Right lobe of liver (tissue), 6 donors: ENCODE results near the gene RASSF4. TPM values are rescaled to one million over a fixed set of nuclear protein-coding genes. Genes with fewer than 3 reads are reported as not detected.

Experiments used
- ATAC-seq, 4 donors: fragments of 200-7000 bp; cut with Tn5 transposase; one replicate each; pipeline ENCODE4 v1.9.1; 2020; ENCODE audit warnings: mild to moderate bottlenecking in 4 of 4, moderate library complexity in 4 of 4
- DNase-seq, 3 donors: peaks; one replicate each; pipeline ENCODE4 v3.0.0-alpha.2; 2020
- H3K27ac ChIP-seq, 3 donors: fragments of 200-600 bp; one replicate each; pipeline ENCODE4 v1.8.0; 2022
- H3K27me3 ChIP-seq, 2 donors: fragments of 200-600 bp; one replicate each; pipeline ENCODE4 v1.8.0; 2022
- H3K36me3 ChIP-seq, 4 donors: fragments of 200-600 bp; sonication (generic) in 1 of 4; one replicate each; pipeline versions ENCODE4 v1.5.1 to v1.8.0; 2017 to 2022; ENCODE audit warnings: control low read depth in 1 of 4
- H3K4me1 ChIP-seq, 4 donors: fragments of 200-600 bp; sonication (generic) in 1 of 4; one replicate each; pipeline versions ENCODE4 v1.5.1 to v1.8.0; 2017 to 2022; ENCODE audit warnings: control low read depth in 1 of 4
- H3K4me3 ChIP-seq, 3 donors: fragments of 200-600 bp; one replicate each; pipeline ENCODE4 v1.8.0; 2022
- H3K9me3 ChIP-seq, 4 donors: fragments of 200-600 bp; sonication (generic) in 1 of 4; one replicate each; pipeline versions ENCODE4 v1.5.1 to v1.8.0; 2017 to 2022; ENCODE audit warnings: control low read depth in 1 of 4
- POLR2A ChIP-seq: fragments of 450-650 bp; IDR thresholded peaks from one replicate; pipeline ENCODE4 v1.6.1; 2017; ENCODE audit warnings: antibody characterized with exemption, mild to moderate bottlenecking
- WGBS: methylation state at CpG from one replicate; pipeline ENCODE4 v1.1.6; 2018; ENCODE audit warnings: low coverage, low lambda C conversion rate; ENCODE audit not compliant: insufficient coverage; ENCODE audit errors: missing lambda C conversion rate; 5-methylcytosine and 5-hydroxymethylcytosine counted together
- intact Hi-C, 2 donors: fragments of 100-400 bp; cut with DNase I; formaldehyde crosslinking; loops; one replicate each; pipeline versions ENCODE4 v1.11.2 to v1.14.1; 2022
- total RNA-seq, 6 experiments: library from RNA; depleted of rRNA in 2 of 6; stranded (reverse); fragments of >200 nt in 2 of 6; fragmentation: NEBNext Ultra II Directional in 3 of 6; extraction: Animal tissue kit (Norgen Biotek cat#: 25700) in 3 of 6; gene quantifications; one replicate each; pipeline versions ENCODE4 v1.1.0 to v1.2.4, GENCODE V29; 2016 to 2023
- TF ChIP-seq, protein P1 (sequence below), 4 donors: fragments of 200-600 bp in 3 of 4; fragments of 450-650 bp in 1 of 4; IDR thresholded peaks; one replicate each; pipeline versions ENCODE4 v1.5.1 to v1.8.0; 2016 to 2022; ENCODE audit warnings: antibody characterized with exemption in 4 of 4, mild to moderate bottlenecking in 2 of 4
- donor health status: DM: no; HTN: yes; CAD: no.
- donor health status: DM: no; HTN: no; CAD: no.
- donor health status: DM: no; HTN: no; CAD: no.
- donor health status: DM: no; HTN: yes; CAD: no.
- donor health status: DM: no; HTN: yes; CAD: no.

The RASSF4 gene
- total RNA-seq, 6 experiments from 2014 or later = 13.6 to 28.5 (median 19.6) TPM

DNA sequence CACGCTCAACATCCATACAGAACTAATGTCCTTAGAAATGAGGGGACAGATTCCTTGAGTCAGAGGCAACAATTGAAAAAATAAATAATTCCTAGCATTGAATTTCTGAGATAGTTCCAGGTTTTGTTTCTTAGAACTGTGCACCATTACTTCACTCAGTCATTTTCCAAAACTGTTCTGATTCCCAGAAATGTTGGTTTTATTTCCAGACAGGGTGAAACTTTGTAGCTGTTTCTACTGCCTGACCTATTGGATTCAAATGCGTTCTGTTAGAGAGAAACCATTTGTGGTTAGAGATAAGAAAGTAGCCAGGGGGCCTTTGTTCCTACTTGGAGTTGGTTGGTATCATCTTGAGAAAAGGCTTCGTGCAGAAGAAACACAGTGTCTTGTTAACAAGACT is 27.1 kb downstream of the RASSF4 start:
- no peaks in the 10 kb centered on the region for H3K27me3 ChIP-seq
- ATAC-seq = no peak
- peaks cover 0 to 50% (median 20%) of the 10 kb centered on the region in 4 donors for H3K4me1 ChIP-seq
- TF ChIP-seq POLR2A = no peak
- TF ChIP-seq, protein P1, sequence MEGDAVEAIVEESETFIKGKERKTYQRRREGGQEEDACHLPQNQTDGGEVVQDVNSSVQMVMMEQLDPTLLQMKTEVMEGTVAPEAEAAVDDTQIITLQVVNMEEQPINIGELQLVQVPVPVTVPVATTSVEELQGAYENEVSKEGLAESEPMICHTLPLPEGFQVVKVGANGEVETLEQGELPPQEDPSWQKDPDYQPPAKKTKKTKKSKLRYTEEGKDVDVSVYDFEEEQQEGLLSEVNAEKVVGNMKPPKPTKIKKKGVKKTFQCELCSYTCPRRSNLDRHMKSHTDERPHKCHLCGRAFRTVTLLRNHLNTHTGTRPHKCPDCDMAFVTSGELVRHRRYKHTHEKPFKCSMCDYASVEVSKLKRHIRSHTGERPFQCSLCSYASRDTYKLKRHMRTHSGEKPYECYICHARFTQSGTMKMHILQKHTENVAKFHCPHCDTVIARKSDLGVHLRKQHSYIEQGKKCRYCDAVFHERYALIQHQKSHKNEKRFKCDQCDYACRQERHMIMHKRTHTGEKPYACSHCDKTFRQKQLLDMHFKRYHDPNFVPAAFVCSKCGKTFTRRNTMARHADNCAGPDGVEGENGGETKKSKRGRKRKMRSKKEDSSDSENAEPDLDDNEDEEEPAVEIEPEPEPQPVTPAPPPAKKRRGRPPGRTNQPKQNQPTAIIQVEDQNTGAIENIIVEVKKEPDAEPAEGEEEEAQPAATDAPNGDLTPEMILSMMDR (IDR thresholded peaks at IDR 0.05) = no peak
- WGBS = 62% methylated on average over 3 of the region's 3 CpGs
- no peaks in the 10 kb centered on the region for H3K9me3 ChIP-seq
- H3K36me3 ChIP-seq = peaks cover 0 to 6% (median 0%) of the 10 kb centered on the region in 4 donors
- intact Hi-C loops = no loop called here
- no peak overlapping the region for H3K27ac ChIP-seq
- H3K4me3 ChIP-seq = no peak overlapping the region
- no peak for DNase-seq

GRCh38 chr10:44988957-44989585 is 29.5 kb downstream of the RASSF4 start:
- intact Hi-C loops = no loop called here
- ATAC-seq (no peak), DNase-seq (no peak)
- WGBS = 100% methylated on average over 4 of the region's 10 CpGs
- Histone ChIP-seq H3K9me3 (no peaks in the 10 kb centered on the region), H3K36me3 (peaks cover 0 to 6% (median 0%) of the 10 kb centered on the region in 4 donors), H3K4me1 (peaks cover 0 to 53% (median 26%) of the 10 kb centered on the region in 4 donors), H3K27me3 (no peaks in the 10 kb centered on the region), H3K27ac (peak overlapping the region in 1 of 3 donors; percentile 82), H3K4me3 (no peak overlapping the region)
- no peak for TF ChIP-seq POLR2A
- TF ChIP-seq, protein P1 (IDR thresholded peaks at IDR 0.05) = no peak

DNA sequence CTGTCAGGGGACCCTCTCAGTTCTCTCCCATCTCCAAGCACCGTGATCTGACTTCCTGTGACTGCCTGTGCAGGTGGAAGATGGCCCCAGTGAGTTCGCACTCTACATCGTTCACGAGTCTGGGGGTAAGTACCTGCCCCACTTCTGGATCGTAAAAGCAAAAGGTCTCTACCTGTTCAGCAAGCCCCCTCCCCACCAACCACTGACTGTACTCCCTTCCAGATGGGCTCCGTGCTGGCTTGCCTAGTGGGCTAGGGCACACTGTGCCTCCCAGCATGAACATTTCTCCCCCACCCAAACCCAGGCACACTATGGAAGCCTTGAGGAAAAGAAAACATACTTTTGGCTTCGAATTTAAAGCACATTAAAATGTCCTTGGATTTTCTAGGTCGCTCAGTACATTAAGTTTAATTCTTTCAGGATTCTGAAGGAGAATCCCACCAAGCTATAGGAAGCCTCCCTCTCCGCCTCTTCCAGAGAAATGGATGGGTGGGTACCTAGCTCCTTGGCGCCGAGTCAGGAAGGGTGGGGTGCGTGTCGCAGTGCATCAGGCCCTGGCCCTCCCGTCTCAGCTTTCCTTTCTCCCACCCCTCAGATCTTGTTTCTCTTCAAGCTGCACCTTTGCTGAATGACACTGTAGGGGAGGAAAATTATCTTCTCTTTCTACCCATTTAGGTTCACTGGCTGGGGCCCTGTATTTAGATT is 30.1 kb downstream of the RASSF4 start:
- TF ChIP-seq POLR2A = no peak
- TF ChIP-seq, protein P1 (IDR thresholded peaks at IDR 0.05) = no peak
- peak overlapping the region in 2 of 3 donors; percentile 65 to 82 for H3K27ac ChIP-seq
- DNase-seq (no peak), ATAC-seq (no peak)
- WGBS = 73% methylated on average over 10 of the region's 14 CpGs
- no peaks in the 10 kb centered on the region for H3K9me3 ChIP-seq
- H3K36me3 ChIP-seq = peaks cover 0 to 6% (median 0%) of the 10 kb centered on the region in 4 donors
- H3K4me1 ChIP-seq = peaks cover 0 to 59% (median 29%) of the 10 kb centered on the region in 4 donors
- no peak overlapping the region for H3K4me3 ChIP-seq
- no peaks in the 10 kb centered on the region for H3K27me3 ChIP-seq
- intact Hi-C loops = no loop called here

DNA sequence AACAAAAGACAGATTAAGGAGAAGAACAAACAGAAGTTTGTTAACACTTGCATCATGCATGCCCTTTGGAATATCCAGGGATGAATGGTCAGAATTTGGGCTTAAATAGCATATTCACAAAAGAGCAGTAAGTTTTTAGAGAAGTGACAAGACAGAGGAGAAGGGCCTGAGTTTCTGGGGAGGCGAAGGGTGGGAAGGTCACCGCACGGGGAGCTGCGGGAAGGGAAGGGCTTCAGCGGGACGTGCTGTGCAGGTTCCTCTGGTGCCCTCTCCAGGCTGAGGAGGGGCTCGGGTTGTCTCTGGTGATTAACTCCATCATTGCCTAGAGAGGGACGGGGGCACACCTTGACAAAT is 30.7 kb downstream of the RASSF4 start:
- intact Hi-C loops = no loop called here
- Histone ChIP-seq H3K36me3 (peaks cover 0 to under 1% (median 0%) of the 10 kb centered on the region in 4 donors), H3K27me3 (no peaks in the 10 kb centered on the region), H3K27ac (peak overlapping the region; percentile 14 to 82 (median 65)), H3K4me3 (peak overlapping the region in 1 of 3 donors; percentile 1), H3K9me3 (no peaks in the 10 kb centered on the region), H3K4me1 (peaks cover 0 to 59% (median 32%) of the 10 kb centered on the region in 4 donors)
- TF ChIP-seq, protein P1 (IDR thresholded peaks at IDR 0.05) = peak in 3 of 4 donors; percentile 22 to 35 (median 30)
- no peak for TF ChIP-seq POLR2A
- 8% methylated on average over 7 of the region's 8 CpGs for WGBS
- DNase-seq (no peak), ATAC-seq (peak; percentile 58 to 78 (median 62))
